Fibroblast of lung (primary cell): ENCODE measurements around the gene IRGM.
"Not testable (repeated sequence)": the region's sequence is repeated elsewhere in the genome, so short reads cannot be mapped to it uniquely, and the experiment has no call there.

Experiments
- EZH2 ChIP-seq: IDR thresholded peaks from 2 replicates; pipeline ENCODE4 v1.5.1; 2012; ENCODE audit warnings: low read length, control low read depth, mild to moderate bottlenecking; ENCODE audit errors: missing control alignments
- TF ChIP-seq, protein P1 (sequence below), 2 donors: IDR thresholded peaks in 1 of 2; conservative IDR thresholded peaks in 1 of 2; 1 replicate in 1 of 2; 2 replicates in 1 of 2; pipeline ENCODE4 v1.5.1; 2011 to 2012; ENCODE audit warnings: low read length in 2 of 2, control low read depth in 1 of 2, inconsistent platforms in 1 of 2, low read depth in 1 of 2, mild to moderate bottlenecking in 1 of 2

DNA sequence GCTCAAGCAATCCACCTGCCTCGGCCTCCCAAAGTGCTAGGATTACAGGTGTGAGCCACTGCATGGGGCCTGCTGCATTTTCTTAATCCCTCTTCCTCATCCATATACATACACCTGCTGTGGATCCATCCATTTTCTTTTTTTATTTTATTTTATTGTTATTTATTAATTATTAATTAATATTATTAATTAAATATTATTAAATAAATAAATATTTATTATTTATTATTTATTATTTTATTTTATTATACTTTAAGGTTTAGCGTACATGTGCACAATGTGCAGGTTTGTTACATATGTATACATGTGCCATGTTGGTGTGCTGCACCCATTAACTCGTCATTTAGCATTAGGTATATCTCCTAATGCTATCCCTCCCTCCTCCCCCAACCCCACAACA is 10.4 kb downstream of the IRGM start:
- TF ChIP-seq, protein P1, sequence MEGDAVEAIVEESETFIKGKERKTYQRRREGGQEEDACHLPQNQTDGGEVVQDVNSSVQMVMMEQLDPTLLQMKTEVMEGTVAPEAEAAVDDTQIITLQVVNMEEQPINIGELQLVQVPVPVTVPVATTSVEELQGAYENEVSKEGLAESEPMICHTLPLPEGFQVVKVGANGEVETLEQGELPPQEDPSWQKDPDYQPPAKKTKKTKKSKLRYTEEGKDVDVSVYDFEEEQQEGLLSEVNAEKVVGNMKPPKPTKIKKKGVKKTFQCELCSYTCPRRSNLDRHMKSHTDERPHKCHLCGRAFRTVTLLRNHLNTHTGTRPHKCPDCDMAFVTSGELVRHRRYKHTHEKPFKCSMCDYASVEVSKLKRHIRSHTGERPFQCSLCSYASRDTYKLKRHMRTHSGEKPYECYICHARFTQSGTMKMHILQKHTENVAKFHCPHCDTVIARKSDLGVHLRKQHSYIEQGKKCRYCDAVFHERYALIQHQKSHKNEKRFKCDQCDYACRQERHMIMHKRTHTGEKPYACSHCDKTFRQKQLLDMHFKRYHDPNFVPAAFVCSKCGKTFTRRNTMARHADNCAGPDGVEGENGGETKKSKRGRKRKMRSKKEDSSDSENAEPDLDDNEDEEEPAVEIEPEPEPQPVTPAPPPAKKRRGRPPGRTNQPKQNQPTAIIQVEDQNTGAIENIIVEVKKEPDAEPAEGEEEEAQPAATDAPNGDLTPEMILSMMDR (conservative IDR thresholded peaks at IDR 0.05 in 1 of 2, IDR thresholded peaks at IDR 0.05 in 1 of 2; ENCODE audit: low read depth in 1 of 2, low read length in 2 of 2), result not testable (repeated sequence)
- TF ChIP-seq EZH2, result not testable (repeated sequence)
